LNCAP (cell line): ENCODE data around the gene KRT16.

Source experiments
- CTCF ChIP-seq: fragments of 450-650 bp; IDR thresholded peaks from 2 replicates; pipeline ENCODE4 v1.5.1; 2017; ENCODE audit warnings: mild to moderate bottlenecking

KRT16 gene

GRCh38 chr17:41617136-41617535 lies 4.6 kb upstream of the KRT16 start:
- no peak for TF ChIP-seq CTCF

- TF ChIP-seq CTCF: no peak
These were observed 2.9 kb upstream of the KRT16 start for GRCh38 chr17:41615454-41615853.

- TF ChIP-seq CTCF: no peak
These were observed 1.5 kb upstream of the KRT16 start for GRCh38 chr17:41614098-41614497.

GRCh38 chr17:41613277-41614082 lies 913 bp upstream of the KRT16 start:
- TF ChIP-seq CTCF: no peak

GRCh38 chr17:41610965-41611640 lies 1.5 kb downstream of the KRT16 start:
- TF ChIP-seq CTCF: no peak

- no peak for TF ChIP-seq CTCF
These were observed 10.0 kb downstream of the KRT16 start for GRCh38 chr17:41602524-41602923.

- no peak for TF ChIP-seq CTCF
These were observed 12.2 kb downstream of the KRT16 start for GRCh38 chr17:41600318-41600717.
